ENCODE measurements around the gene CDH2.

The CDH2 gene

GRCh38 chr18:28019425-28020108 is 157.4 kb downstream of the CDH2 start:
- CTCF ChIA-PET: no interaction called here

GRCh38 chr18:28018351-28018750 is 158.6 kb downstream of the CDH2 start:
- ChIA-PET POLR2A (no interaction called here), CTCF (no interaction called here)
- no peaks in the 10 kb centered on the region for H3K4me1 ChIP-seq (ENCODE audit: control extremely low read depth in 1 of 4, control insufficient read depth in 4 of 4, insufficient read depth in 4 of 4, low read length in 3 of 4)
- DNase-seq: no peak
- H3K9me3 ChIP-seq (ENCODE audit: control extremely low read depth in 1 of 5, control insufficient read depth in 4 of 5, insufficient read depth in 2 of 5, low read depth in 1 of 5, low read length in 4 of 5): no peaks in the 10 kb centered on the region
- no peaks in the 10 kb centered on the region for H3K27me3 ChIP-seq (replicated peaks in 2 of 5; ENCODE audit: control insufficient read depth in 4 of 5, insufficient read depth in 5 of 5, low read length in 4 of 5)
- H3K27ac ChIP-seq (ENCODE audit: insufficient read depth in 1 of 2, low read depth in 1 of 2, low read length in 2 of 2, poor library complexity in 1 of 2, severe bottlenecking in 2 of 2): no peak overlapping the region
- H3K4me3 ChIP-seq (ENCODE audit: control insufficient read depth in 1 of 7, extremely low read depth in 1 of 7, insufficient read depth in 4 of 7, low read depth in 2 of 7, low read length in 6 of 7): no peak overlapping the region
- H3K36me3 ChIP-seq (ENCODE audit: control insufficient read depth in 4 of 4, insufficient read depth in 4 of 4, low read length in 3 of 4): no peaks in the 10 kb centered on the region

More at GRCh38 chr18:28019425-28020108, 157.4 kb downstream of the CDH2 start:
- WGBS (ENCODE audit: insufficient coverage): 94% methylated on average over 2 of the region's 3 CpGs
- DNase-seq: no peak
- H3K4me1 ChIP-seq (ENCODE audit: control extremely low read depth in 1 of 4, control insufficient read depth in 4 of 4, insufficient read depth in 4 of 4, low read length in 3 of 4): no peaks in the 10 kb centered on the region
- no peak overlapping the region for H3K4me3 ChIP-seq (ENCODE audit: control insufficient read depth in 1 of 7, extremely low read depth in 1 of 7, insufficient read depth in 4 of 7, low read depth in 2 of 7, low read length in 6 of 7)
- H3K27me3 ChIP-seq (replicated peaks in 2 of 5; ENCODE audit: control insufficient read depth in 4 of 5, insufficient read depth in 5 of 5, low read length in 4 of 5): no peaks in the 10 kb centered on the region
- H3K36me3 ChIP-seq (ENCODE audit: control insufficient read depth in 4 of 4, insufficient read depth in 4 of 4, low read length in 3 of 4): no peaks in the 10 kb centered on the region
- POLR2A ChIA-PET: no interaction called here
- H3K9me3 ChIP-seq (ENCODE audit: control extremely low read depth in 1 of 5, control insufficient read depth in 4 of 5, insufficient read depth in 2 of 5, low read depth in 1 of 5, low read length in 4 of 5): no peaks in the 10 kb centered on the region
- no peak overlapping the region for H3K27ac ChIP-seq (ENCODE audit: insufficient read depth in 1 of 2, low read depth in 1 of 2, low read length in 2 of 2, poor library complexity in 1 of 2, severe bottlenecking in 2 of 2)

GRCh38 chr18:28015671-28016070 is 161.3 kb downstream of the CDH2 start:
- no peaks in the 10 kb centered on the region for H3K4me1 ChIP-seq (ENCODE audit: control extremely low read depth in 1 of 4, control insufficient read depth in 4 of 4, insufficient read depth in 4 of 4, low read length in 3 of 4)
- H3K9me3 ChIP-seq (ENCODE audit: control extremely low read depth in 1 of 5, control insufficient read depth in 4 of 5, insufficient read depth in 2 of 5, low read depth in 1 of 5, low read length in 4 of 5): no peaks in the 10 kb centered on the region
- no peak overlapping the region for H3K4me3 ChIP-seq (ENCODE audit: control insufficient read depth in 1 of 7, extremely low read depth in 1 of 7, insufficient read depth in 4 of 7, low read depth in 2 of 7, low read length in 6 of 7)
- ChIA-PET CTCF (no interaction called here), POLR2A (no interaction called here)
- no peaks in the 10 kb centered on the region for H3K27me3 ChIP-seq (replicated peaks in 2 of 5; ENCODE audit: control insufficient read depth in 4 of 5, insufficient read depth in 5 of 5, low read length in 4 of 5)
- WGBS (ENCODE audit: insufficient coverage): 80% methylated on average over 2 of the region's 3 CpGs
- DNase-seq: no peak
- H3K36me3 ChIP-seq (ENCODE audit: control insufficient read depth in 4 of 4, insufficient read depth in 4 of 4, low read length in 3 of 4): no peaks in the 10 kb centered on the region
- no peak overlapping the region for H3K27ac ChIP-seq (ENCODE audit: insufficient read depth in 1 of 2, low read depth in 1 of 2, low read length in 2 of 2, poor library complexity in 1 of 2, severe bottlenecking in 2 of 2)

GRCh38 chr18:28013066-28013465 is 163.9 kb downstream of the CDH2 start:
- H3K4me1 ChIP-seq (ENCODE audit: control extremely low read depth in 1 of 4, control insufficient read depth in 4 of 4, insufficient read depth in 4 of 4, low read length in 3 of 4): no peaks in the 10 kb centered on the region
- H3K36me3 ChIP-seq (ENCODE audit: control insufficient read depth in 4 of 4, insufficient read depth in 4 of 4, low read length in 3 of 4): no peaks in the 10 kb centered on the region
- DNase-seq: peak in 2 of 3 donors; percentile 3 to 5
- POLR2A ChIA-PET: no interaction called here
- WGBS (ENCODE audit: insufficient coverage): no CpG with 5 or more reads among the region's 1 CpG
- CTCF ChIA-PET: no interaction called here
- H3K4me3 ChIP-seq (ENCODE audit: control insufficient read depth in 1 of 7, extremely low read depth in 1 of 7, insufficient read depth in 4 of 7, low read depth in 2 of 7, low read length in 6 of 7): no peak overlapping the region
- no peak overlapping the region for H3K27ac ChIP-seq (ENCODE audit: insufficient read depth in 1 of 2, low read depth in 1 of 2, low read length in 2 of 2, poor library complexity in 1 of 2, severe bottlenecking in 2 of 2)
- no peaks in the 10 kb centered on the region for H3K27me3 ChIP-seq (replicated peaks in 2 of 5; ENCODE audit: control insufficient read depth in 4 of 5, insufficient read depth in 5 of 5, low read length in 4 of 5)
- H3K9me3 ChIP-seq (ENCODE audit: control extremely low read depth in 1 of 5, control insufficient read depth in 4 of 5, insufficient read depth in 2 of 5, low read depth in 1 of 5, low read length in 4 of 5): no peaks in the 10 kb centered on the region

GRCh38 chr18:28012336-28012735 is 164.6 kb downstream of the CDH2 start:
- Histone ChIP-seq H3K9me3 (ENCODE audit: control extremely low read depth in 1 of 5, control insufficient read depth in 4 of 5, insufficient read depth in 2 of 5, low read depth in 1 of 5, low read length in 4 of 5) (no peaks in the 10 kb centered on the region), H3K27ac (ENCODE audit: insufficient read depth in 1 of 2, low read depth in 1 of 2, low read length in 2 of 2, poor library complexity in 1 of 2, severe bottlenecking in 2 of 2) (peak overlapping the region in 1 of 2 experiments; percentile 19), H3K4me3 (ENCODE audit: control insufficient read depth in 1 of 7, extremely low read depth in 1 of 7, insufficient read depth in 4 of 7, low read depth in 2 of 7, low read length in 6 of 7) (no peak overlapping the region), H3K27me3 (replicated peaks in 2 of 5; ENCODE audit: control insufficient read depth in 4 of 5, insufficient read depth in 5 of 5, low read length in 4 of 5) (no peaks in the 10 kb centered on the region), H3K4me1 (ENCODE audit: control extremely low read depth in 1 of 4, control insufficient read depth in 4 of 4, insufficient read depth in 4 of 4, low read length in 3 of 4) (no peaks in the 10 kb centered on the region), H3K36me3 (ENCODE audit: control insufficient read depth in 4 of 4, insufficient read depth in 4 of 4, low read length in 3 of 4) (no peaks in the 10 kb centered on the region)
- ChIA-PET CTCF (no interaction called here), POLR2A (no interaction called here)
- no peak for DNase-seq

GRCh38 chr18:28009589-28009988 is 167.3 kb downstream of the CDH2 start:
- DNase-seq: no peak

GRCh38 chr18:28007841-28008240 is 169.1 kb downstream of the CDH2 start:
- Histone ChIP-seq H3K27me3 (replicated peaks in 2 of 5; ENCODE audit: control insufficient read depth in 4 of 5, insufficient read depth in 5 of 5, low read length in 4 of 5) (no peaks in the 10 kb centered on the region), H3K9me3 (ENCODE audit: control extremely low read depth in 1 of 5, control insufficient read depth in 4 of 5, insufficient read depth in 2 of 5, low read depth in 1 of 5, low read length in 4 of 5) (no peaks in the 10 kb centered on the region), H3K4me3 (ENCODE audit: control insufficient read depth in 1 of 7, extremely low read depth in 1 of 7, insufficient read depth in 4 of 7, low read depth in 2 of 7, low read length in 6 of 7) (no peak overlapping the region), H3K36me3 (ENCODE audit: control insufficient read depth in 4 of 4, insufficient read depth in 4 of 4, low read length in 3 of 4) (no peaks in the 10 kb centered on the region), H3K4me1 (ENCODE audit: control extremely low read depth in 1 of 4, control insufficient read depth in 4 of 4, insufficient read depth in 4 of 4, low read length in 3 of 4) (no peaks in the 10 kb centered on the region), H3K27ac (ENCODE audit: insufficient read depth in 1 of 2, low read depth in 1 of 2, low read length in 2 of 2, poor library complexity in 1 of 2, severe bottlenecking in 2 of 2) (no peak overlapping the region)
- ChIA-PET CTCF (no interaction called here), POLR2A (no interaction called here)
- 100% methylated on average over 1 of the region's 5 CpGs for WGBS (ENCODE audit: insufficient coverage)
- DNase-seq: no peak

More at GRCh38 chr18:28009589-28009988, 167.3 kb downstream of the CDH2 start:
- no peaks in the 10 kb centered on the region for H3K27me3 ChIP-seq (replicated peaks in 2 of 5; ENCODE audit: control insufficient read depth in 4 of 5, insufficient read depth in 5 of 5, low read length in 4 of 5)
- no peaks in the 10 kb centered on the region for H3K4me1 ChIP-seq (ENCODE audit: control extremely low read depth in 1 of 4, control insufficient read depth in 4 of 4, insufficient read depth in 4 of 4, low read length in 3 of 4)
- H3K36me3 ChIP-seq (ENCODE audit: control insufficient read depth in 4 of 4, insufficient read depth in 4 of 4, low read length in 3 of 4): no peaks in the 10 kb centered on the region
- WGBS (ENCODE audit: insufficient coverage): 96% methylated on average over 6 of the region's 6 CpGs
- no peaks in the 10 kb centered on the region for H3K9me3 ChIP-seq (ENCODE audit: control extremely low read depth in 1 of 5, control insufficient read depth in 4 of 5, insufficient read depth in 2 of 5, low read depth in 1 of 5, low read length in 4 of 5)
- H3K4me3 ChIP-seq (ENCODE audit: control insufficient read depth in 1 of 7, extremely low read depth in 1 of 7, insufficient read depth in 4 of 7, low read depth in 2 of 7, low read length in 6 of 7): no peak overlapping the region
- POLR2A ChIA-PET: no interaction called here
- no peak overlapping the region for H3K27ac ChIP-seq (ENCODE audit: insufficient read depth in 1 of 2, low read depth in 1 of 2, low read length in 2 of 2, poor library complexity in 1 of 2, severe bottlenecking in 2 of 2)
- CTCF ChIA-PET: no interaction called here

Measured in common myeloid progenitor, CD34-positive (primary cell).